Stimulated activated CD8-positive, alpha-beta memory T cell treated with anti-CD3 and anti-CD28 coated beads, Interleukin-12 subunit alpha, Interleukin-12 subunit beta, amount 100 ng/mL, for 24 hours (primary cell): ENCODE results near the gene TMCC3.
A peak's percentile ranks its signal among the peaks of the same experiment; 100 is the strongest.
"Not testable (repeated sequence)": the region's sequence is repeated elsewhere in the genome, so short reads cannot be mapped to it uniquely, and the experiment has no call there.

Source experiments
- DNase-seq: peaks from one replicate; pipeline ENCODE4 v3.0.0-alpha.2; 2020; ENCODE audit errors: extremely low read depth

The TMCC3 gene

DNA sequence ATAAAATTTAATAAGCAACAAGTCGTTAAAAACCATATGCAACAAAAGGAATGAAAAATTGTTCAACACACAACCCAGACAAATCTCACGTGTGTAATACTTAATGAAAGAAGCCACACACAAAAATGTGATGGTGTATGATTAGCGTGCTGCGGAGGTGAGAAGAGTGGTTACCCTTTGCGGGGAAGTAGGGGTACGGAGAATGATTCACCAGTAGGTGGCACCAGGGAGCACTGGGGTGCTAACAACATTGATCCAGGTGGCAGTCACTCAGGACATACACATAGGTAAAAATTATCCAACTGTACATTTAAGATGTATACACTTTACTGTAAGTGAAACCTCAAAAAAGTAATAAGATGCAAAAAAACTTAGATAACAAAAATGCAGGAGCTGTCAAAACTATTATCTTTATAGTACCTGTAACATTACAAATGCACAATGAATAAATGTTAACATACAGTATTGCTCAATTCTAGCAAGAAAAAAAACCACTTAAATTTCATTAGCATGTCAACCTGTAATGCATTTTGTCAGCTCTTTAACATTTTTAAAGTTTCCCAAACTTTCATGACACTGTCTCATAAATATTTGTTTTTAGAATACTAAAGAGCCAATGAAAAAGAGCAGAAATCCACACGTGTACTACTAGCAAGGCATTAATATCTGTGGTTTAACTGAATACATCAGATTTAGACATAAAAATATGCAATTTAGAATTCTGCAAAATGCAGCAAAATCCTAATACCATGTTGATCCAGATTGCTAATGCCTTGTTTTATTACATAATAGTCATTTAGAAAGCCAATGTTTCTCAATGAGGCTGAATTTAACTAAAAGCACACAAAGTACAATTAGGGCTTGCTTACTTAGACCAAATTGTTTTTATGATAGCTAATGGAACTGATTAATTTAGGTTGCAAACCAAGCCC is 46.7 kb downstream of the TMCC3 start:
- DNase-seq, result peak; percentile 19

DNA sequence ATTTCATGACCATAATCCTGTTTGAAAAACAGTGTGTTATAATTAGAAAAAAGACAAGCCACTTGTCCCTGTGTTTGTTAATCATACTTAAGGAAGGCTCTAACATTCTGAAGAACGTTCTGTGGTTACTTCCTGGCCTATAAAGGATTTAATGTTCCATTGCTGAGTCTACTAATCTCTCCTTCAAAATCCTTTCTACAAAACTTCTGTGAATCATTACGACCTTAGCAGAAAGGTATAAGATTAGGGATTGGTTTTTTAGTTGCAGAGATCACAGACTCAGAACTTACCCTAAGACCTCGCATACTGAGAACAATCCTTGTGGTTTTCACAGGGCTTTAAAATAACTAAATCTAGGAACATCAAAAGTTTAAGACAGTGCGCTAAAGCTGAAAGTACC is 48.3 kb downstream of the TMCC3 start:
- DNase-seq, result no peak

DNA sequence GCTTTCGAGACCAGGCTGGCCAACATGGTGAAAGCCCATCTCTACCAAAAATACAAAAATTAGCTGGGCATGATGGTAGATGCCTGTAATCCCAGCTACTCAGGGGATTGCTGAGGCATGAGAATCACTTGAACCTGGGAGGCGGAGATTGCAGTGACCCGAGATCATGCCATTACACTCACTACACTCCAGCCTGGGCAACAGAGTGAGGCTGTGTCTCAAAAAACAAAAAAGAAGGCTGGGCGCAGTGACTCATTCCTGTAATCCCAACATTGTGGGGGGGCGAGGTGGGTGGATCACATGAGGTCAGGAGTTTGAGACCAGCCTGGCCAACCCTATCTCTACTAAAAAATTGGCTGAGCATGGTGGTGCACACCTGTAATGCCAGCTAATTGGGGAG is 49.0 kb downstream of the TMCC3 start:
- not testable (repeated sequence) for DNase-seq

DNA sequence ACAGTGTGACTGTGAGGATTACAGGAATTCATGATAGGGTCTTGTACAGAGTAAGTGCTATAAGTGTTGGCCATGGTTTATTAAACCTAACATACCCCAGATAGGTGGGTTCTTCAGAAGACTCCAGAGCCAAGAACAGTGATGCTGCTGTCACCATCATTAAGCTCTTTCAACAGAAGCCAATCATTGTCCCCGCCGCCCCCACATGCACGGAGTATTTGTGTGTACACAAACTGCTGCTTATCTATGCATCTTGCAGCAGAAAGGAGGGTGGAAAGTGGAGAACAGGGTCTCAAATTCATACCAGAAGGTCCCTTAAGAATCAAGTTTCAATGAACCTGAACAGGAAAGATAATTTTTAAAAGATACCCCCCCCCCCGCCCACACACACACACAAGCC is 51.2 kb downstream of the TMCC3 start:
- DNase-seq, result no peak

DNA sequence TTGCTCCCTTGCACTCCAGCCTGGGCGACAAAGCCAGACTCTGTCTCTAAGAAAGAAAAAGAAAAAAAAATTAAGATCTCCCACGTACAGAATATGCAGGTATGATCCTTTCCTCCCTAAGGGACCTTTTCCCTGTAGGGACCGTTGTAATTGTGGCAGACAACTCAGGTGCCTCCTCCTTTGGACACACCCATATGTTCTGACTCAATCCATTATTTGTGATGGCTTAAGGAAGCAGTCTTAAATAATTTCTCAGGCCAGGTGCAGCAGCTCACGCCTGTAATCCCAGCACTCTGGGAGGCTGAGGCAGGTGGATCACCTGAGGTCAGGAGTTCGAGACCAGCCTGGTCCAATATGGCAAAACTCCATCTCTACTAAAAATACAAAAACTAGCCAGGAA is 53.1 kb downstream of the TMCC3 start:
- DNase-seq, result no peak

DNA sequence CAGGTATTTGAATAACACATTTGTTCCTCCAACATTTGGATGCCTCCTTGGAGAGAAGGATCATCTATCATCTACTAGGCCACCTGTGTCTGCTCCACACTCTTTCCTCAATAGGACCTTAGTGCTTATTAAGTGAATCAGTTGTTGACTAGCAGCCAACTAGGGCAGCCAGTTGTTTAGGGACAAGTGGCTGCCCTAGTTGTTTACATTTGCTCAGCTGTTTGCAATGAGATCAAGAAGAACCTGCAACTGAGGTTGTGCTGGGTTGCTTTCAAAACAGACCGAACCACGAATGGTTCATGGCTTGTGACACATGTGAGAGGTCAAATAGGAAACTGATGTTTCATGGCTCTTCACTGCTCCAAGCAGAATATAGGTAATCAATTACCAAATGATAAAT is 53.8 kb downstream of the TMCC3 start:
- DNase-seq, result no peak

DNA sequence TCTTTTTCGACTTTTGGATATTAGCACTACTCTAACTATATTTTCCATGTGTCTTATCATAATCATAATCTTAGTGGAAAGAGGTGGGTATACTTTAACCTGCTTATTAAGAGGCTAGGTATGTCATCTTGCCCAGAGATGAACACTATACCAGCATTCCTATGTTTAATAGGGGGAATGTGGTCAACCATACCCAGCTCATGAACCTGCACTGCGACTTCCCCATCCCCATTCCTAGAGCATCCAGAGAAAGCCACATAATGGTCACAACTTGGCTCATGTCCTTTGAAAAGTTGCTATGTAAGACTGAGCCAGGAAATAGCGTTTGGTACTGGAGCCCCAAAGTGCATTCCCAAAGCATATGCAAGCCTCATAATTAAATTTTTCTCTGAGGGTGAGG is 55.2 kb downstream of the TMCC3 start:
- no peak for DNase-seq

DNA sequence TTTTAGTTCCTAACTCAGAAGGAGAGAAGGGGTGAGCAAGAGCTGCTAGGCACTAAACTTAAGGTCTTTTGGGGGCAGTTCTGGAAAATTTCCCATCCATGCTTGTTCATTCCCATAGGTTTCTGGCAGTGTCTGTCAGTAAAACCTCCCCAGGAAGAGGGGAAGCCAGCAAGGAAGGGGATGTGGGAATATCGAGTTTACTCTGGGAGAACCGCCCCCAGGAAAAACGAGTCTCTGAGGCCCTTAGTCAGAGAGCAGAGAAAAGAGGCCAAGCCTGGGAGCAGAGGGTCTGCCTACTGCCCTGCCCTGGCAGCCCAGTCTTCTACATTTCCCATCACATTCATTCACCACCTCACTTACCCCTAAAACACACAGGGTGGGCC is 55.9 kb downstream of the TMCC3 start:
- no peak for DNase-seq

DNA sequence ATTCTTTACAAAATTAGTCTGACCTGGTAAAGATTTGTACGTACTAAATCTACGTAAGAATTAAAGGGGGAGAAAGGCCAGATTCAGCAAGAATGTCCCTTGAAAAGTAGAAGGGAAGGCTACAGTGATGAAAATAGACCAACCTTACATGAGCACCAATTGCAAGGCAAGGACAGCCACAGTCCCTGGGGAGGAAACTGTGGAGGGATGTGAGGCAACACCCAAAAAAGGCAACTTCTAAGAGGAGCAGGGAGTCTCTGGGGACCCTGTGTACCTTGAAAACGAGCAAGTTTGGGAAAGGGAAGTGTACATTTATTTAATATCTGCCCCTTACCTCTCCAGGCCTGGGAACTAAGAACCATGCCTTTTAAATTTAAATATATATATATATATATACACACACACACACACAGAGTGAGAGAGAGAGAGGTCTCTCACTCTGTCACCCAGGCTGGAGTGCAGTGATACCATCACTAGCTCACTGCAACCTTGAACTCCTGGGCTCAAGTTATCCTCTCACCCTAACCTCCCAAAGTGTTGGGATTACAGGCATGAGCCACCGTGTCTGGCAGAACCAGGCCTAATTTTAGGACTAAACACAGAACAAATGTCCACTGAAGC is 56.4 kb downstream of the TMCC3 start:
- no peak for DNase-seq

DNA sequence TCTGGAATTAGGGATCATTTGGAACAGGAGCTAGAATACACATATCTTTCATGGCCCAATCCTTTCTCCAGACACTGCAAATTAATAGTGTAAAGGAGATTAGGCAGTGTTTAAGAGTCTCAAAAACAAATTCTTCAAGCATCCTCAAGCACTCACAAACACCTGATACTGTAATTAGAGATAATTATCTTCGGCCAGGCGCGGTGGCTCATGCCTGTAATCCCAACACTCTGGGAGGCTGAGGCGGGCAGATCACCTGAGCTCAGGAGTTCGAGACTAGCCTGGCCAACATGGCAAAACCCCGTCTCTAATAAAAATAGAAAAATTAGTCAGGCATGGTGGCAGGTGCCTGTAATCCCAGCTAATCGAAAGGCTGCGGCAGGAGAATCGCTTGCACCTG is 57.6 kb downstream of the TMCC3 start:
- DNase-seq, result not testable (repeated sequence)

DNA sequence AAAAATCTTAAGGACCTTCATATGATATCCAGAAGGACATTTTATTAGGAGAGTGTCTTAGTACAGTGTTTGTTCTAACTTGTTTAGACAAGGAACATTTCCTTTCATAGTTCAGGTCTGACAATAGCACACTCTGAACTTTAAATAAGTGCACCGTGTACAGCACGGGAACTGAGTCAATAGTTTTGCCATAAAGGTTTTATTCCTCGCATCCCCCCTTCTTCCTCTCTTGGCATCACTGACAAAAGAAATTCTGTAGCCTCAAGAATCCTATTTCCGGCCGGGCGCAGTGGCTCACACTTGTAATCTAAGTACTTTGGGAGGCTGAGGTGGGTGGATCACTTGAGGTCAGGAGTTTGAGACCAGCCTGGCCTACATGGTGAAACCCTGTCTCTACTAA is 58.3 kb downstream of the TMCC3 start:
- DNase-seq, result no peak

DNA sequence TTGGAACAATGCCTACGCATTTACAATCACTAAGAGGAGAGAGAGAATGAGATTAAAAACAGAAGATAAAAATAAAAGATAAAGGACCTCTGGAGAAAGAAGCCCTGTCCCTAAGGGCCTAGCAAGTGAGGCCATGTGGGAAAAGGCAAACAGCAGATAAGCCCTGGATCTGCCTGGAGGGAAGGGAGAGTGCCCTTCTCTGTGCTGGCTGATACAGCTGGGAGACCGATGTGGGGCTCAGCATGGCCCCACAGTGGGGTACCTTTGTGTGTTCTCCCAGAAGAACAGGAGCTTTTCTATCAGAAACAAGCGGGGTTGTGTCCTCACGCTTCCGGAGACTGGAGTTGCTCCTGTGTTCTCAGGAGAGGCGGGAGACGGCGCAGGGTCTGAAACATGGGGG is 59.9 kb downstream of the TMCC3 start:
- no peak for DNase-seq

DNA sequence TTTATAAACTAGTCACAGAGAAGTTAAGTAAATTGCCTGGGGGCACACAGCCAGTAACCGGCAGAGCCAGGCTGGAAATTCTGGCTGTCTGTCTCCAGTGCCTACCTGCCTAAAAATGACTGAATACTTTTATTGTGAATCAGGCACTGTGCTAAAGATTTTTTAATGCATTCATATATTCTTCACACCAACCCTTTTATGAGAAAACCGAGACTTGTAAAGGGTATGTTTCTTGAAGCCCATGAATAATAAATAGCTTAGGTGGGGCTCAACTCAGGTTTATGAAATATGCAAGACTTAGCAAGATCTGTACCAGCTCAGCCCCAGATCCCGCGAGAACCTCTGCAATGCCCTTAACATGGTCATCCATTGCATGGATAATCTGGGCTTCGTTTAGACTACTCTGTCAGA is 60.8 kb downstream of the TMCC3 start:
- DNase-seq, result no peak

DNA sequence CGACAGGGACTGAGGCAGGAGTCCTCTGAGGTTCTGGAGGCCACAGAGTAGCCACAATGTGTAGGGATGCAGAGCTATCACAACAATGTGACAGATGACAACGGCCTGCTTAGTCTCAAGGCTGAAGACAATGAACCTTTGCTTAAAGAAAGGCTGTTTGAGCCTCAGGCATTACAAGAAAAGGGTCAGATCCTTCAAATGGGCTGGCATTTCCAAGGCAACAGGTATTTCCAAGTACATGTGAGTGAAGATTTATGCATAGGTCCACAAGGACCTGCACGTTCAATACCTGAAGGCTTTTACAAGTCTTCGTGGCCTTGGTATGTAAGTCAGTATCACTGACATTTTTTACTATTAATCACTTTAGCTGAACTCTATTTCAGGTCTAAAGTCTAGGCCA is 62.0 kb downstream of the TMCC3 start:
- DNase-seq, result no peak

DNA sequence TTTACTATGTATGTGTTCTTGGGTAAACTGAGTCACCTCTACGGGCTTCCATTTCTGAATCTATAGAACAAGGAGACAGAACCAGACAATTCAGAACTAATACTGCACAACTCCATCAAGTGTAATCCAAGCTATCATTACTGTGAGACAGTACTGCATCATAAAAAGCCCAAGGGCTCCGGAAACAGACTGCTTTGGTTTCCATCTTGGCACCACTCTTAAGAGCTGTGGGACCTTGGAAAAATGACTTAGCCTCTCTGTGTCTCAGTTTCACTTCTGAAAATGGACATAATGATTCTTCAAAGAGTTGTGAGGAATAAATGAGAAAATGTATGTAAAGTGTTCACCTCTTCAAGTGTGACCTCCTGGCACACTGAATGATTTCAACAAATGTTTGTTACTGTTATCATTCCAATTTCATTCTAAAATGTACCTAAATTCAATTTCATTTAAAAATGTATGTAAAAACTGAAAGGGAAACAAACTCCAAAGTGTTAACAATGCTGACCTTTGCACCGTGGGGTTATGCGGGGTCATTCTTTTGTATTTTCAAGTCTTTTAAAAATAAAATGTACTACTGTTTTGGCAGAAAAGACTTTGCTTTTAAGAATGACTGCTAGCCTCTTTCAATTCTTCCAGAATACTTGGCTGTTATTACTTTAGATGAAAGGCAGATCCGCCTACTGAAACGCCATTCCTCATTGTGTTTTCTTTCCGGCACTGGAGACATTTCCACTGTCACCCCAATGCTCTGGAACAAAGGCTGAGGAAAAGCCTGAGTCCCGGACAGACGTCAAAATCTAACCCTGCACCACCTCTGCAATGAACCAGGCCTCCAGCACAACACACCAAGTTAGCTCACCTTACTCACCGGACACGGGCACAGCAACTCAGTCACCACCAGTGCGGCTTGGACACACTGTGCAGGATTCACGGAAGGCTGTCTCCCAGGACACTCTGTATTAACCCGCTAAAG is 62.8 kb downstream of the TMCC3 start:
- no peak for DNase-seq

DNA sequence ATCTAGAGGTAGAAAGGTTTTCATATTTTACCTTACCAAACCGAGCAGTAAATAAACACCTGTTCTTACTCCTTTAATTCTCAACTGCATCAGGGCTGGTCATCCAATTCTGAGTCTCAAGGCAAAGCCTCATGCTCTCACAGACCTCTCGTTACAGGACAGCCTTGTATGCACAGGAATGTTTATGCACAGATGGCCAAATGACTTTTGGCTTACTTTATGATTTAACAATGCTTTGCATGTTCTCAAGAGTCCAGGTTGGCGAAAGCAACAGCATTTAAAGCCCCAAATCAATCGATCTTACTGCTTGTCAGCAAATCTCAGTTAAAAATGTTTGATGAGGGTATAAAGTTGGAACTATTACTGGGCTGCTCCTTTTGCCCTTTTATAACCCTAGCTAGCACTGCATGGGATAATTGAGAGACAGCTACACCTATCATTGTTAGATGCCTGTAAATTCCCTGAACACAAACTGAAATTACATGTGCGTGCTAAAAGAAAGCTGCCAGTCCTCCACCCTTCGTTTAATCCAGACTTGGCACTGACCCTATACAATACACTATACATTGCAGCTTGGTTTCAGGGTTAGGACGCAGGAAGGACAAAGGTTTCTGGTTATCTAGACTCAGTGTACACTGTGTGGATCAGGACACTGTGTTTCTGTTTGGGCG is 63.6 kb downstream of the TMCC3 start:
- no peak for DNase-seq

DNA sequence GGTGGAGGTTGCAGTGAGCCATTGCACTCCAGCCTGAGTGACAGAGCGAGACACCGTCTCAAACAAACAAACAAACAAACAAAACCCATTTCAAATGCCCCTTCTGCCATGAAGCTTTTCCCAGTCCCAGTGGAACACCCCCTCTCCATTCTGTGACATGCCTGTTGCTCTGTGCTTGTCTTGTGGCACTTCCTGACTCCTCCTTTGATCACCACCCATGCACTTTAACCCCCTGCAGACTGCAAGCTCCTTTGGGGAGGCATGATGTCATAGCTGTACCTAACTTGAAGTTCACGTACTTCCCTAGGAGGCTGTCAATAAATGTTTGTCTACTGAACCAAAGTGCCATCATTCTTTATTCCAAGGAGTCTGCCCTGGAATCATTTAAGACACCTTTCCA is 64.7 kb downstream of the TMCC3 start:
- DNase-seq, result no peak

DNA sequence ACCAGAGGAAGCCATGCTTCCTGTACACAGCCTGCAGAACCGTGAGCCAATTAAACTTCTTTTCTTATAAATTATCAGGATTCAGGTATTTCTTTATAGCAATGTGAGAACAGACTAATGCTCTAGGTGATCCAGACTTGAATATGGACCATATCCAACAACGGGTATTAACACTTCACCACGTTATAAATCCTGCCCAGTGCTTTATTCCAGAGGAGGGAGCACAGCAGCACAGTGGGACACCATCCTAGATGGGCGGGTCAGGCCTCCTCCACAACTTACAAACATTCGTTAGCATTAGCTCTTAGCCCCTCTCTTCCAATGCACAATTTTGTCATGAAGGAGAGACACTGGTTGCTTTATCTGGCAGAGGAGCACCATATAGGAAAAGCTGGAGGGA is 66.0 kb downstream of the TMCC3 start:
- DNase-seq, result no peak

DNA sequence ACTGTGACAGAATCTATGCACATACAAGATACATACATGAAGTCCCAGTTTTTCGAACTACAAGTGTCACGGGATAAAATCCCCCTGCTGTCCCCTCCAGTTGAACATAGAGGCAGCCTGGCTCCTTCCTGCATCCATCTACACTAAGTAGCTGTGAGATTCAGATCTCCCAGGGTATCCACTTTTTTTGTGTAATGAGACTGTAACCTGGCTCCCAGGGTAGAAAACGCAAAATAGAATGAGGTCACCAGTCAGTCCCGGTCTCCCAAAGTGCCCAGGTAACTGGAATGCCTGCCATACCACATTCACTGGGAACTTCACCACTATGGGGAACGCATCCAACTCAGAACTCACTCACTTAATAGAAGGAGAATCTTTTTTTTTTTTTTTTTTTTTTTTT is 67.8 kb downstream of the TMCC3 start:
- no peak for DNase-seq

DNA sequence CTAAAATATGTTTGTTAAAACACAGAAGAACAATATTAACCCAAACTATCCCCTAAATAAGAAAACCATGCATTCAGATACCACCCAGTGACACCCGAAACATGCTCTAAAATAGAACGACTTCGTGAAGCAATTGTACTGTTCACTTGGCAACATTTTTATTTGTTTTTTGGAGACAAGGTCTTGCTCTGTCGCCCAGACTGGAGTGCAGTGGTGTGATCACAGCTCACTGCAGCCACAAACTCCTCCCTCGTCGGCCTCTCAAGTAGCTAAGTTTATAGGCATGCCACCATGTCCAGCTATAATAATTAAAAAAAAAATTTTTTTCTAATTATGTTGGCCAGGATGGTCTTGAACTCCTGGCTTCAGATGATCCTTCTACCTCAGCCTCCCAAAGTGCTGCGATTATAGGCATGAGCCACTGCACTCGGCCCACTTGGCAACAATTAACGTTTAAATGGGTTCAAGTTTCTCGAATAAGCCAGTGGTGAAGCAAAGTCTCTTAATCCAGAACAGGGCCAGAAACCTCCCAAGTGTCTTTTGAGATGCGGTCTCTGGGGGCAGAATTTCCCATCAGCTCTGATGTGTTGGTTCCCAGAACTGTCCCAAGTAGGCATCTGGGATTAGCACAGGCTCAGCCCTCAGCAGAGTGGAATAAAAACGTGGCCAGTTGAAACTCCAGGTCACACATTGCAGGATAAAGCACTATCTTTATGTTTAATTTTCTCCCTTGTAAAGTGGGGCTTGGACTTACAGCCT is 74.5 kb downstream of the TMCC3 start:
- DNase-seq, result no peak

DNA sequence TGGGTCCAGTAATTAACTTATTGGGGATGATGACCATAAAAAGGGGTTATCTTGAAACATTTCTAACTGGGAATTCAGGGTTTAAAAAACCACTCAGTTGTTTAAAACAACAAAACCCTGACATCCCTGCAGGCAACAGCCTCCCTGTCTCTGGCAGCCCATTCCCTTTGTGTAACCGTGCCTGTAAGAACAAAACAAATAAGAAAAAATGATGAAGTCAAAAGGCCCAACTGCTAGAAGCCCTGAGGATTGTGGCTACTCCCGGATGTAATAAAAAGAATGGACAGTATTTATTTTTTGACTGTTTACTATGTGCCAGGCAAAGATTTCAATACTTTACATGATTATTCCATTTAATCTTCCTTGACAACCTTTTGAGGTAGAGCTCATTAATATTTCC is 75.3 kb downstream of the TMCC3 start:
- DNase-seq, result no peak
